ENCODE measurements around the gene SEC16A.

The SEC16A gene

DNA sequence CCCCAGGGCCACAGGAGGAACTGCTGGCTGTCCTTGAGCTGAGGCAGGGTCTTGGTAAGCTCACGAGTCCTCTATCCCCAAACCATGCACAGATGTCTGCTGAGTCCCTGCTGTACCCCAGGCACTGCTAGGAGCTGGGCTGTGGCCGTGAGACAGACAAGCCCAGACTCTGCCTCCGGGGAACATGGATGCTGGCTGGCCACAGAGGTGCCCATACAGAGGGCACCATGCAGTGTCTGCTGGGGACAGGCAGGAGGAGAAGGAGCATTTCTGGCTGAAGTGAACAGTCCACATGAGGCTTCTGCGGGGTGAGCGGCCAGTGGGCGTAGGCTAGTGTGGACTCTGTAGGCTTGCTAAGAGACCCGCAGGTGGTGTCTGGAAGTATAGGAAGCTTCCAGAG is 4.8 kb upstream of the SEC16A start:
- no peaks in the 10 kb centered on the region for H3K9me3 ChIP-seq
- peaks cover 15 to 28% of the 10 kb centered on the region in 2 experiments for H3K4me1 ChIP-seq (ENCODE audit: control insufficient read depth in 1 of 2, insufficient read depth in 1 of 2, low read depth in 1 of 2, low read length in 1 of 2)
- no peak overlapping the region for H3K27ac ChIP-seq
- H3K36me3 ChIP-seq: peaks cover 5% of the 10 kb centered on the region
- no peak overlapping the region for H3K4me3 ChIP-seq (ENCODE audit: low read depth in 1 of 2, low read length in 1 of 2)
- TF ChIP-seq, protein P1, sequence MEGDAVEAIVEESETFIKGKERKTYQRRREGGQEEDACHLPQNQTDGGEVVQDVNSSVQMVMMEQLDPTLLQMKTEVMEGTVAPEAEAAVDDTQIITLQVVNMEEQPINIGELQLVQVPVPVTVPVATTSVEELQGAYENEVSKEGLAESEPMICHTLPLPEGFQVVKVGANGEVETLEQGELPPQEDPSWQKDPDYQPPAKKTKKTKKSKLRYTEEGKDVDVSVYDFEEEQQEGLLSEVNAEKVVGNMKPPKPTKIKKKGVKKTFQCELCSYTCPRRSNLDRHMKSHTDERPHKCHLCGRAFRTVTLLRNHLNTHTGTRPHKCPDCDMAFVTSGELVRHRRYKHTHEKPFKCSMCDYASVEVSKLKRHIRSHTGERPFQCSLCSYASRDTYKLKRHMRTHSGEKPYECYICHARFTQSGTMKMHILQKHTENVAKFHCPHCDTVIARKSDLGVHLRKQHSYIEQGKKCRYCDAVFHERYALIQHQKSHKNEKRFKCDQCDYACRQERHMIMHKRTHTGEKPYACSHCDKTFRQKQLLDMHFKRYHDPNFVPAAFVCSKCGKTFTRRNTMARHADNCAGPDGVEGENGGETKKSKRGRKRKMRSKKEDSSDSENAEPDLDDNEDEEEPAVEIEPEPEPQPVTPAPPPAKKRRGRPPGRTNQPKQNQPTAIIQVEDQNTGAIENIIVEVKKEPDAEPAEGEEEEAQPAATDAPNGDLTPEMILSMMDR (IDR thresholded peaks at IDR 0.05): no peak
- peaks cover 25% of the 10 kb centered on the region for H3K27me3 ChIP-seq

DNA sequence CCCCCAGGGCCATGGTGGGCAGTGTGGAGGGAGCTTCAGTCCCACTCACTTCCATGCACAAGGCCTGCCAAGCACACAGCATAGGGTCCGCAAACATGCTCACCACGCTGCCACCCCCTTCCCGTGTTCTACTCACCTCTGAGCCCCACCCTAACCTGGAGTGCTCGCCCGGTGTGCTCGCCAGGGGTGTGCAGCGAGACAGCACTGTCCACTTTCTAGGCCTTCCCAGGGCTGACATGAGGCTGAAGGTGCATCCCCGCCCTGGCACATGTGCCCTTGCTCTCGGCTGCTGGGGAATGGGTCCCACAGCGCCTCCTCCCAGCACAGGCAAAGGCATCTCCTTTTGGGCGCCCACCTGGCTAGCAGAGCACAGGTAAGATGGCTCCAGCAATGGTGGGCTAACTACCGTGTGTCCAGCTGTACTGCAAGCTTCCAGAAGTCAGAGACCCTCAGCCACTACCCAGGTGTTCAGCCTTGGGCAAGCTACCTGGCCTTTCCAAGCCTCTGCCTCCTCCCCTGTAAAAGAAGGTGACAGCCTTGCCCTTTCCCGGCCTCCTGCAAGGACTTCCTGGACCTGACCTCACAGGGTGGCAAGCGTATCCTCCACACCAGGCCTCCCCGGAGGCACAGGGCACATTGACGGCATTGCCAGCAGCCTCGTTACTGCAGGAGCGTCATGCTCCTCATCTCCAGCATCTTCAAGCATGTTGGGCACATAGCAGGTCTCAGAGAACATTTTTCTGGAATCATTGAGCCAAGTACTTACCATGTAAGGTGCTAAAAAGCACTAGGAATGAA is 4.2 kb upstream of the SEC16A start:
- no peak overlapping the region for H3K4me3 ChIP-seq (ENCODE audit: low read depth in 1 of 2, low read length in 1 of 2)
- peaks cover 21 to 34% of the 10 kb centered on the region in 2 experiments for H3K4me1 ChIP-seq (ENCODE audit: control insufficient read depth in 1 of 2, insufficient read depth in 1 of 2, low read depth in 1 of 2, low read length in 1 of 2)
- TF ChIP-seq, protein P1 (IDR thresholded peaks at IDR 0.05): no peak
- H3K27ac ChIP-seq: no peak overlapping the region
- no peaks in the 10 kb centered on the region for H3K9me3 ChIP-seq
- peaks cover 25% of the 10 kb centered on the region for H3K27me3 ChIP-seq
- peaks cover 5% of the 10 kb centered on the region for H3K36me3 ChIP-seq

- Histone ChIP-seq H3K9me3 (no peaks in the 10 kb centered on the region), H3K4me3 (ENCODE audit: low read depth in 1 of 2, low read length in 1 of 2) (no peak overlapping the region), H3K27me3 (peaks cover 25% of the 10 kb centered on the region), H3K4me1 (ENCODE audit: control insufficient read depth in 1 of 2, insufficient read depth in 1 of 2, low read depth in 1 of 2, low read length in 1 of 2) (peaks cover 30 to 43% of the 10 kb centered on the region in 2 experiments), H3K36me3 (peaks cover 5% of the 10 kb centered on the region), H3K27ac (no peak overlapping the region)
- TF ChIP-seq, protein P1 (IDR thresholded peaks at IDR 0.05): no peak
Measured at GRCh38 chr9:136486131-136486530, 3.3 kb upstream of the SEC16A start.

GRCh38 chr9:136485049-136486045 is 2.5 kb upstream of the SEC16A start:
- Histone ChIP-seq H3K27ac (peak overlapping the region; percentile 100), H3K27me3 (peaks cover 25% of the 10 kb centered on the region), H3K36me3 (peaks cover 5% of the 10 kb centered on the region), H3K4me1 (ENCODE audit: control insufficient read depth in 1 of 2, insufficient read depth in 1 of 2, low read depth in 1 of 2, low read length in 1 of 2) (peaks cover 34 to 44% of the 10 kb centered on the region in 2 experiments), H3K9me3 (no peaks in the 10 kb centered on the region), H3K4me3 (ENCODE audit: low read depth in 1 of 2, low read length in 1 of 2) (peak overlapping the region in 1 of 2 experiments; percentile 81)
- TF ChIP-seq, protein P1 (IDR thresholded peaks at IDR 0.05): peak; percentile 93

DNA sequence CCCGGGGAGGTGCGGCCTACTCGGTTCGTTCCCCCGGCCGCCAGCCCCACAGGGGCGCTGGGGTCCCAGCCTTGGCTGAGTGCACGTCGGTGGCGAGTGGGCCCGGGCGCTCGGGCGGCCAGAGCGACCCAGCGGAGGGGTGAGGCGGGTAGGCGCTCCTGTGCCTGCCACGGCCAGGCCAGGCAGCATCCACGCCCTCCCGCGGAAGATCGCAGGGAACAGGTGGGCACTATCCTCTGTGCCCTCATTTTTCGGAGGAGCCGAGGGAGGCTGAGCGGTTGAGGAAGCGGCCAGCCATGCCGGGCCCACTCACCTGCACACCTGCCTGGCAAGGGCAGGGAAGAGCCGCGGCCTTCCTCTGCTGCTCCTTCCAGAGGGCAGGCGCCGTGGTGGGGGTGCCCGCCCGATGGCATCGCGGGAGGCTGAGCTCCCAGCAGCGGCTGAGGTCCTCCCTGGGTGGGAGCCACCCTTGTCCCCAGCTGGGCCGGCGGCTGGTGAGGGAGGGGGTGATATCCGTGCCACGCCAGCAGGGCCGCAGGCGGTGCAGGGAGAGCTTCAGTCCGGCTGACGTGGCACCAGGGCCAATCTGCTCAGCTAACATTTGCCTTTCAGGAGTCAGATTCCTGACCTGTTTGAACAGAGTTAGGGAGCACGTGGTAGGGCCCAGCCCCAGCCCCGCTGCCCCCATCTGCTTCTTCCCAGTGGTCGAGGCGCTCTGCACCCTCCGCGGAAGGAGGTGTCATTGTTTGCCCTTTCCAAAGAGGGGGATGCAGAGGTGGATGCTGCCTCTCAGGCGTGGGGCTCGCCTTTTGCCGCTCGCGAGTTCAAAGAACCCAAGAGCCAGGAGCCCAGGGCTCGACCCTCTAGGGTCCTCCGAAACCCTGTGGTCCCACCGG is 1.6 kb upstream of the SEC16A start:
- Histone ChIP-seq H3K27me3 (peaks cover 20% of the 10 kb centered on the region), H3K4me3 (ENCODE audit: low read depth in 1 of 2, low read length in 1 of 2) (peak overlapping the region; percentile 79 to 81), H3K4me1 (ENCODE audit: control insufficient read depth in 1 of 2, insufficient read depth in 1 of 2, low read depth in 1 of 2, low read length in 1 of 2) (peaks cover 34 to 44% of the 10 kb centered on the region in 2 experiments), H3K9me3 (no peaks in the 10 kb centered on the region), H3K36me3 (peaks cover 5% of the 10 kb centered on the region), H3K27ac (peak overlapping the region; percentile 100)
- TF ChIP-seq, protein P1 (IDR thresholded peaks at IDR 0.05): no peak
